ENCODE measurements around the gene ASCC2. TPM values are rescaled to one million over a fixed set of nuclear protein-coding genes. Genes with fewer than 3 reads are reported as not detected.
"Not testable (repeated sequence)": the region's sequence is repeated elsewhere in the genome, so short reads cannot be mapped to it uniquely, and the experiment has no call there.

The ASCC2 gene
- total and polyA plus RNA-seq, 2 experiments from 2014 or later, result 23.0 to 49.7 TPM

- H3K4me3 ChIP-seq, result no peak overlapping the region
- no peaks in the 10 kb centered on the region for H3K36me3 ChIP-seq
- no peaks in the 10 kb centered on the region for H3K27me3 ChIP-seq
- no peaks in the 10 kb centered on the region for H3K9me3 ChIP-seq (ENCODE audit: low read depth)
- TF ChIP-seq CTCF (IDR thresholded peaks at IDR 0.05; ENCODE audit: low read depth, low read length), result no peak
- H3K27ac ChIP-seq, result peak overlapping the region; percentile 78
- H3K4me1 ChIP-seq (ENCODE audit: low read depth), result peaks cover 6% of the 10 kb centered on the region
- DNase-seq (ENCODE audit: low read depth in 1 of 2, low spot score in 1 of 2), result no peak
Observed at GRCh38 chr22:29758959-29759358, 79.1 kb downstream of the ASCC2 start.

- H3K9me3 ChIP-seq (ENCODE audit: low read depth), result no peaks in the 10 kb centered on the region
- TF ChIP-seq CTCF (IDR thresholded peaks at IDR 0.05; ENCODE audit: low read depth, low read length), result no peak
- peaks cover 6% of the 10 kb centered on the region for H3K4me1 ChIP-seq (ENCODE audit: low read depth)
- DNase-seq (ENCODE audit: low read depth in 1 of 2, low spot score in 1 of 2), result peak in 1 of 2 donors; percentile 11
- H3K4me3 ChIP-seq, result no peak overlapping the region
- no peaks in the 10 kb centered on the region for H3K27me3 ChIP-seq
- H3K36me3 ChIP-seq, result no peaks in the 10 kb centered on the region
- H3K27ac ChIP-seq, result no peak overlapping the region
Observed at GRCh38 chr22:29758068-29758622, 79.9 kb downstream of the ASCC2 start.

- H3K9me3 ChIP-seq (ENCODE audit: low read depth), result no peaks in the 10 kb centered on the region
- no peak overlapping the region for H3K27ac ChIP-seq
- no peak for TF ChIP-seq CTCF (IDR thresholded peaks at IDR 0.05; ENCODE audit: low read depth, low read length)
Observed at GRCh38 chr22:29757096-29757495, 81.0 kb downstream of the ASCC2 start.

GRCh38 chr22:29756341-29756740 is 81.7 kb downstream of the ASCC2 start:
- TF ChIP-seq CTCF (IDR thresholded peaks at IDR 0.05; ENCODE audit: low read depth, low read length), result no peak
- no peak for DNase-seq (ENCODE audit: low read depth in 1 of 2, low spot score in 1 of 2)
- peaks cover 6% of the 10 kb centered on the region for H3K4me1 ChIP-seq (ENCODE audit: low read depth)
- H3K36me3 ChIP-seq, result no peaks in the 10 kb centered on the region
- H3K4me3 ChIP-seq, result no peak overlapping the region
- no peak overlapping the region for H3K27ac ChIP-seq
- H3K9me3 ChIP-seq (ENCODE audit: low read depth), result no peaks in the 10 kb centered on the region
- no peaks in the 10 kb centered on the region for H3K27me3 ChIP-seq

More at GRCh38 chr22:29757096-29757495, 81.0 kb downstream of the ASCC2 start:
- no peaks in the 10 kb centered on the region for H3K27me3 ChIP-seq
- no peak overlapping the region for H3K4me3 ChIP-seq
- peaks cover 6% of the 10 kb centered on the region for H3K4me1 ChIP-seq (ENCODE audit: low read depth)
- DNase-seq (ENCODE audit: low read depth in 1 of 2, low spot score in 1 of 2), result no peak
- H3K36me3 ChIP-seq, result no peaks in the 10 kb centered on the region

- no peak for TF ChIP-seq CTCF (IDR thresholded peaks at IDR 0.05; ENCODE audit: low read depth, low read length)
- no peak overlapping the region for H3K4me3 ChIP-seq
- no peak for DNase-seq (ENCODE audit: low read depth in 1 of 2, low spot score in 1 of 2)
- no peaks in the 10 kb centered on the region for H3K36me3 ChIP-seq
- H3K9me3 ChIP-seq (ENCODE audit: low read depth), result no peaks in the 10 kb centered on the region
- no peak overlapping the region for H3K27ac ChIP-seq
- H3K27me3 ChIP-seq, result no peaks in the 10 kb centered on the region
- H3K4me1 ChIP-seq (ENCODE audit: low read depth), result peaks cover 6% of the 10 kb centered on the region
Observed at GRCh38 chr22:29755889-29756288, 82.2 kb downstream of the ASCC2 start.

GRCh38 chr22:29754658-29755395 is 83.2 kb downstream of the ASCC2 start:
- not testable (repeated sequence) for H3K4me1 ChIP-seq (ENCODE audit: low read depth); DNase-seq (ENCODE audit: low read depth in 1 of 2, low spot score in 1 of 2); H3K27ac ChIP-seq

More at GRCh38 chr22:29754658-29755395, 83.2 kb downstream of the ASCC2 start:
- H3K27me3 ChIP-seq; H3K36me3 ChIP-seq; H3K9me3 ChIP-seq (ENCODE audit: low read depth); H3K4me3 ChIP-seq: not testable (repeated sequence)

Measured in cardiac muscle cell (in vitro differentiated cells and primary cell).